HS-27A (cell line): ENCODE results near the gene SLC6A2.

Source experiments
- DNase-seq: peaks from one replicate; pipeline ENCODE4 v3.0.0-alpha.2; 2012; ENCODE audit warnings: low read depth, missing footprints

SLC6A2 gene

DNA sequence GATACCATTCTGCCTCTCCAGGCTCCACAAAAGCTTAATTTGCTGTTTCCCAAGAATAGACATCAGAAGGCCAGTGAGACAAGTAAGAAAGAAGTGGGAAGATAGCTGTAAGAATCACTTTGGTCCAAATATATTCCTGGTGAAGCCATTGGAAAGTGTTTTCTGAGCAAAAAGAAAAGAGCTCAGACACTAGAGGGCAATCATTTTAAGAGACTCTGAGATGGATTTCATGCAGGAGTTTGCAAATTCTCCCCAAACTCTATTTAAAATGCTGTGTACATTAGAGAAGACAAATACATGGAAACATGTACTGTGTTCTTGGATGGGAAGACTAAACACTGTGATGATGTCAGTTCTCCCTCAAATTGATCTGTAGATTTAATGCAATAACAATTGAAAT is 8.0 kb upstream of the SLC6A2 start:
- no peak for DNase-seq

DNA sequence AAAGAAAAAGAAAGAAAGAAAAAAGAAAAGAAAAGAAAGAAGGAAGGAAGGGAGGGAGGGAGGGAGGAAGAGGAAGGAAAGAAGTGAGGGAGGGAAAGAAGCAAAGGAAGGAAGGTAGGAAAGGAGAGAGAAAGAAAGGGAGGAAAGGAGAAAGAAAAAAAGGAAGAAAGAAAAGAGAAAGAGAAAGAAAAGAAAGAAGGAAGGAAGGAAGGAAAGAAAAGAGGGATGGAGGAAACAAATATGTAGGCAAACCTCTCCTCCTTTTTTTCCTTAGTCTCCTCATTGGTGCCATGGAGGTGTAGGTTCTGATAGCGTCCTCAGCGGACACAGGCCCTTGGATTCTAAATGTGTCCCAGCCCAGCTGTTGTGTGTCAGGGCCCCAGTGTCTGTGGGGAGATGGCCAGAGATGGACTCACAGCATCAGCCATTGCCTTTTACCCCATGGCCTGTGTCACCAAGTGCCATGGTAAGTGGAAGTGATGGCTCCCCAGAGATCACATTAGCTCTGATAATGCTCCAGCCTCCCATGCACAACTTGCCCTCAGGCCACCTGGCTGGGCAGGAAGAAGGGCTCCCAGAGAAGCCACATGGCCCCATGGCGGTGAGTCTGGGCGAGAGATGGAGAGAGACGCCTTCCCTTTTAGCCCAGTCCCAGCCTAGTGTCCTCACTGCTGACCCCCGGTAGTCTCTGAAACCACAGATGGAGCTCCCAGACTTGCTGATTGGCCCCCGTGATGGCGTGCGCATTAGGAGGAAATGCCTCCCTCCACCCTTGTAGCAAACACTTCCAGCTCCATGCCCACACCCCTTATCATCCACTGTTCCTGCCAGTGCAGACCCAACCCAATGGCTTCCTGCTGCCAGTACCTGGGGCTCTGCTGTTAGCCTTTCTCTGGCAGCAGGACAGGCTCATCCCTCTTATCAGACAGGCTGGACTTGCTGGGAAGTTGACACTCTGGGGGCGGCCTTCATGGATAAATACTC is 3.7 kb upstream of the SLC6A2 start:
- no peak for DNase-seq

DNA sequence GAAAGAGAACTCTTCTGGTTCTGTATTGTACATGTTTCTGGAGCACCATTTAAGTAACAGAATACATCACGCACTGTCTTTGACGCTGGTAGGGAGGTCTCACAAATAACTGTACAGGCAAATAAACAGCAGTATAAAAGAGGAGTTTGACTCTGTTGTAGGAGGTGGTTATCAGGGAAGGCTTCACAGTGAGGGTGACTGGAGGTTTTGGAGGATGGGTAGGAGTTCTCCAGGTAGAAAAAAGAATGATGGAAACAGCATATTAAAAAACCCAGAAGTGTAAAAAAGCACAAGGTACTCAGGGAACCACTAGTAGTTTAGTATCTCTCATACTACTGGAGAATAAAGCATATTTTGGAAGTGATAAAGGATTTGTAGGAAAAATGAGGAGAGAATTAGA is 2.7 kb upstream of the SLC6A2 start:
- DNase-seq: no peak

DNA sequence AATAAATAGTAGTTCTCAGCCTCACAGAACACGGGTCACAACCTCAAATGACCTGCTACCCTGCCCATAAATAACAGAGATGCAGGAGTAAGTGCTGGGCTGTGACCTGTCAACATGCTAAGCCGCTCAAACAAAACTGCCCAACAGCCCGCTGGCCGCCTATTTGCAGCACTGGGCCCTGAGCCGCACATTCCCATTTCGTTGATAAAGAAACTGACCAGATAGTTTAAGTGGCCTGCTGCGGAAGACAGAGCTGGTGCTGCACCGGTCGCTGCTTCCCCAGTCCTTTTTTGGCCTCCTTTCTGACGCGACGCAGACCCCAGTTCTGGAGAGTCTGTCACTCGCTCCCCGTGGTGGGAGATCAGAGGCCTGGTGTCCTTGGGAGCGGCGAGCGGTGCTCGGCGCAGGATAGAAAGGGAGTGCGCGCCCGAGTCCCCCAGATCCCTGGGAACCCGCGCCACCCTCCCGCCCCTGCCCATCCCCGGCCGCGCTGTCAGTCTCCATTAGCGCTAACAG is 349 bp upstream of the SLC6A2 start:
- DNase-seq: no peak

DNA sequence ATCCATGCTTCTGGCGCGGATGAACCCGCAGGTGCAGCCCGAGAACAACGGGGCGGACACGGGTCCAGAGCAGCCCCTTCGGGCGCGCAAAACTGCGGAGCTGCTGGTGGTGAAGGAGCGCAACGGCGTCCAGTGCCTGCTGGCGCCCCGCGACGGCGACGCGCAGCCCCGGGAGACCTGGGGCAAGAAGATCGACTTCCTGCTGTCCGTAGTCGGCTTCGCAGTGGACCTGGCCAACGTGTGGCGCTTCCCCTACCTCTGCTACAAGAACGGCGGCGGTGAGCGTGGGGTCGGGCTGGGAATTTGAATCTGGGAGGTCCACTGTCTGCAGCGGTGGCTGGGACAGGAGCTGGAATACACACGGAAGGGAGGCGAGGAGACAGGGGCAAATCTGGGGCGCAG is 904 bp downstream of the SLC6A2 start:
- no peak for DNase-seq

DNA sequence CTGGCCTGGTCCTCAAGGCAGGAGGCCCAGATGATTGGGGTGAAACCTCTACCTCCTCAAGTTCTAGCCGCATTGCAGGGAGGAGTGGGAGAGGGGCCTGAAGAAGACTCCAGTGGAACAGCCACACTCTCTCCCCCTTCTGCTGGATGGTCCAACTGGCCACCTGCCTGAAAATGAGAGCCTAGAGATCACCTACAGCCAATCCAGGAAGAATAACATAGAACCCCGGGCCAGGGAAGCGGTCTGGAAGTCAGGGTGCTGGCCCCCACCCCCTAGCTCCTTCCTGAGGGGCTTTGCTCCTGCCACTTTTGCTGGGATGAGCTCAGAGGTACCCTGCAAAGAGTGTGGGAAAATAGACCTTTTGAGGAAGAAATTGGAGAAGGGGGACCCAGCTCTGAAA is 1.8 kb downstream of the SLC6A2 start:
- DNase-seq: no peak

DNA sequence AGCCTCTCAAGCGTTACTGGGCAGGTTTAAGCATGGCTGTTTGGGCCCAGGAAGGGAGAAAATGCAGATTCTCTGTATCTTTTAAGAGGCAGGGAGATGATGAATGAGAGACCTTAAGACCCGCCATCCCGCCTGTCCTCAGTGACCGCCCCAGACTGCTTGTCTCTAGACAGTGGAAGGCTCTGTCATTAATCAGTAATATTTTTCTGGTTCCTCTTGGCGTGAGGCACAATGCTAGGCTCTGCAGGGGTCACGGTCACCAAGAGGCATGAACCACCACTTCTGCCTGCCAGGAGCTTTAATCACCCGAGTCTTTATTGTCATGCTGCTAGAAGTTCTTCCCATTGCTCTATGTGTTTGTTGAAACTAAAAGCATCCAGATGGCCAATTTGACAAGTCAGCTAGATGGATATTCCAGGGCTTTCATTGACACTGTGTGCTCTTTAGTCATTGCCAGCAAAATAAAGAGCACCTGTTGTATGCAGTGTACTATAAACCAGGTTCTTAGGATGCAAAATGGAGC is 3.2 kb downstream of the SLC6A2 start:
- no peak for DNase-seq

DNA sequence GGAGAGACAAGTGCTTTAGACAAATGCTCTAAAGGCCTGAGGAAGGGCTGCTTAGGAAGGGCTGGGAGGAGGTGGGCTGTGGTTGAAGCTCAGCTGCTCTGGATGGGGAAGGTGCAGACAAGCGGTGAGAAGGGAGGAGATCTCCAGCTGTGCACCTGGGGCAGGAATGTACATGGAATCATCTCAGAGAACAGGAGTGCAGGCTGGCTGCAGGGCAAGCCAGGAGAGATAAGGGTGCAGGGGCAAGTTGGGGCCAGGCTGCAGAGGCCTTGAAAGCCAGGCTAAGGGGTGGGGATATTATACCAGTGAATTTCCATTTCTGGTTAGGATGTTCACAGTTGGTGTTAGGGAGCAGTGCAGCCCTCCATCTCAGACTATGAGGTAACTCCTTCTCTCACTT is 4.2 kb downstream of the SLC6A2 start:
- DNase-seq: no peak

DNA sequence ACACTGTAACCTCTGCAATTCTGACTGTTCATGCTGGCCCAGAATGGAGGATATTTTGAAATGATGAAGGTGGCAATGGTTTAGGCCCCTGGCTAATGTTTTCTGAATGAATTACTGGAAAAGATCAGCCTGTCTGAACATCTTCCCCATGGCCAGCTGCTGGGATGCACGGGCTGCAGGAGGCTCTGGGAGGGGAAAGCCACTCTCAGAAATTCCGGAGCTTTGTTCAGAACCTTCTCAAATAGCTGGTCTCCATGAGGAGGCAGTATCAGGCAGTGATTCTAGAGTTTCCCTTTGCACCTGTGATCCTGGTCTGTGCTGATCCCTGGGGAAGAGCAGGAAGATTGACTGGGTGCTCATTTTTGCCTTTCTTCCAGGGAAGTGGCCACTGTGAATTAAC is 5.0 kb downstream of the SLC6A2 start:
- DNase-seq: no peak

DNA sequence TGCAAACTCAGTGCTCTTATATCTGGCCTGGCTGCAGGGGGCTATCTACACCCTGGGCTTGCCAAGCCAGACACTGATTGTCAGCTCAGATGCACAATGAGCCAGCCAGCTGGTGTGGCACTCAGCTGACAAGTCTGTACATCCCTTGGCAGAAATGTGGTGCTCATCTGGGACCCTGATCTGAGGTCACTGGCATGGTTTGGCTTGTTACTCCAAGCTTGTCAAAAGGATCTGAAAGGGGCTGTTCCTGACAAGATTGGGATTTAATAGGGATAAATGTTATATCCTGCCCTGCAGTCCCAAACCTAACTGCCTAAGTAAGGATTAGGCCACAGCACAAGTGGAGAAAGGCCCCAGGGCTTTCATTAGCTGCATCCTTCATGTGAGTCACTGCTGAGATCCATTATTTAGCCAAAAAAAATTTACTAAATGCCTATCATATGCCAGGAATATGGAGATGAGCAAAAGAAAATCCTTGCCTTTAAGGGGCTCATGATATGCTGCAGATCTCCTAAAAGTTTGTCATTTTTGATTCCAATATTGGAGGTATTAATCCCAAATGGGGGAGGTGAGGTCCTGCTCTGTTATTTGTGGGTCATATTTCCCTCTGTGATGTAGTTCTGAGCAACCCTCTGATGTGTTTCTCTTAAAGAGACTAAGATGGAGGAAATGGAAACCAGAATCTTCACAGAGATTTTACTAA is 6.3 kb downstream of the SLC6A2 start:
- no peak for DNase-seq

DNA sequence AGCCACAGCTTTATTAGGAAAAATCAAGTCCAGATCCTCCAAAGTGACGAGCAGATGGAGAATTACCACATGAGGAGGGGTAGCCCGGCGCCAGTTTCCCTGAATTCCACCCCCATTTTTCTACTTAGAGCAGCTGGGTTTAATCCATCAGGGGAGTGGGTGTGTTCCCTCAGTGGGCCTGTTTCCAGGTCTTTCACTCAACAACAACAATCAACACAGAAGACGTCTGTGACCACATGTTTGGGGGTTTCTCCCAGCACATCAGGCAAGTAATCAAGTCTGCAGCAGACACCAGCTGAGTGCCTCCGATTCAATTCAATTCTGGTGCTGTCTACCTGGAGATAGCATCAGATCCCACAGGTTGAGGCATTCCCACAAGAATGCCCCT is 6.8 kb downstream of the SLC6A2 start:
- DNase-seq: no peak

DNA sequence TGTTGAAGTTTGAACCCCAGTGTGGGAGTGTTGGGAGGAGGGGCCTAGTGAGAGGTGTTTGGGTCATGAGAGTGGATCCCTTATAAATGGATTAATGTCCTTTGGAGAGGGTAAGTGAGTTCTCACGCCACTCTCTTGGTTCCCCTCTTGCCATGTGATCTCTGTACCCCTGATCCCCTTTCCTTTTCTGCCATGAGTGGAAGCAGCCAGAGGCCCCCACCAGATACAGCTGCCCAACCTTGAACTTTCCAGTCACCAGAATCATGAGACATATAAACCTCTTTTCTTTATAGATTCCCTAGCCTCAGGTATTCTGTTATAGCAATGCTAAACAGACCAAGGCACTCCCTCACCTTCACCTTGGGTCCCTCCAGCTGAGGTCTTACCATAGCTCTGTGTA is 7.4 kb downstream of the SLC6A2 start:
- no peak for DNase-seq

DNA sequence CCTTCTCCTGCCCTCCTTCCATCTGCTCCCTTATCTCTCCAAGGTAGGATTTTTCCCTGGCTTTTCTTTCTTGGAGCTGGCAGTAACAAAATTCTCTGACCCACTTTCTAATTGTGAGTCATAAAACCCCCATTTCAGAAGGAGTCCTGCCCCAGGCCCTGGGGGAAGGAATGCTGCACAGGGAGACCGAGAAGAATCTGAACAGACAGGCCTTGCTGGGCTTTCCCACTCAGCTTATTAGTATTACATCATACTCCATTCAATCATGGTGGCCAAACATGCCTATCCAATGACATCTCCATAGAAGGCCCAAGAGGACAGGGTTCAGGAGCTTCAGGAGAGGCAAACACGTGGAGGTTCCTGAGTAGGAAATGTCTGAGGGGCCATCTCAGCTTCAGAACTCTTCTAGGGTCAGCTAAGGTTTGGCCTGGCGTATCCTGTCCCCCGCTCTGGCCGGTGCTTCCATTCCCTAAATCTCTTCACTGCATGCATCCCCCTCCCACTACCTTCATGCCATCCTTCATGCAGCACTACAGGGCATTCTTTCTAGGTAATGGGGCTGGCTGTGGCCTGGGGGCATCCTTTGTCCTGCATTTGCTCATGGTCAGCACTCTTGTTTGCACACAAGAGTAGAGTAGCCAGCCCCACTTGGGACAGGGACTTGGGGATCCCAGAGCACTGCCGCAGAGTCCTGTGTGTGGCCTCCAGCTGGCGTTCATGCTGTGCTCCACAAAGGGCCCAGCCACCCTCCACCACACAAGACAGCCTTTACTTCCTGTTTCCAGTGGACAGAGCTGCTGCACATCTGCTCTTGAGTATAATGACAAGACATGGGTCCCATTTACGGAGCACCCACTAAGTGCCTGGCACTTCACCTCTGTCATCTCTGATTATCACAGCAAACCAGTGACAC is 8.2 kb downstream of the SLC6A2 start:
- no peak for DNase-seq

DNA sequence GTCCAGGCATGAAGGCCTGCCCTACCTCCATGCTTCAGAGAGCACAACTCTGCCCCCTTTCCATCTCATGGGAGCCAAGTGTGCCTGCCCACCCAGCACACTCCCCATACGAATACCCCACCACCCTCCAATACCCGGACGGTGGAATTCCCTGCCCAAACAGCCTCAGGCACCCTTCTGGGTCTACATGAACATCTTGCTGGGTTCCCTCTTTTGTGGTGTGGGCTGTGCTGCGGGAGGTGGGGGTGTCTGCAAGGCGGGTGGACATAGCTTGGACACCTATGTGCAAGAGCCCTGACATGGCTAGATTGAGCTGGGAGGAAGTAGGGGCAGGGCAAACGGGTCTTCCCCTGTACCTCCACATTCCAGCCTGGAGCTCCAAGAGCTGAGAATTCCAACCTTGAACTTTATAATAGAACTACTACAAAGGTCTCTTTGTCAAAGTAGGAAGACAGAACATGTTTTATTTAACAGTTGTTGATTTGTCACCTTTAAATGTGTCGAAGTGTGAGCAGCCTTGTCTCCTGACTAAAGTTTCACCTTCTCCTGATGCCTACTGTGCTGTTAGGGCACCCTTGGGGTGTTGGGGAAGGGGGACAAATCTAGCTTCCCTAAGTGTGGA is 9.1 kb downstream of the SLC6A2 start:
- DNase-seq: no peak

DNA sequence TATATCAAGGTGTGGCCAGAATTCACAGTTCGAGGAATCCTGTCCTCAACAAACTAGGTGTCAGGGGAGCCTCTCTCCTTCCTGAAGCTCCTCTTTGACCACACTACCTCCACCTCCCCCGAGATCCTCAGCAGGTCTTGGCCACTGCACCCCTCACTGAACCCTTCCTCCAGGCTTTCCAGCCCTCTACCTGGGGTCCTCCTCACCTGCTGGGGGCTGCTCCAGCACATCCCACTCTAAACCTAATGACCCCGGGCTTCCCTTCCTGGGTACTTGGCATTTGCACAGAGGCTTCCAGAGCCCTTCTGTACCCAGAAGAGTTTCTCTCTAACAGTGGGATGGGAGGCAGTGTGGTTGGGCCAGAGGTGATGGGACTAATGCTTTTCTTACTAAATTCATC is 9.7 kb downstream of the SLC6A2 start:
- no peak for DNase-seq

DNA sequence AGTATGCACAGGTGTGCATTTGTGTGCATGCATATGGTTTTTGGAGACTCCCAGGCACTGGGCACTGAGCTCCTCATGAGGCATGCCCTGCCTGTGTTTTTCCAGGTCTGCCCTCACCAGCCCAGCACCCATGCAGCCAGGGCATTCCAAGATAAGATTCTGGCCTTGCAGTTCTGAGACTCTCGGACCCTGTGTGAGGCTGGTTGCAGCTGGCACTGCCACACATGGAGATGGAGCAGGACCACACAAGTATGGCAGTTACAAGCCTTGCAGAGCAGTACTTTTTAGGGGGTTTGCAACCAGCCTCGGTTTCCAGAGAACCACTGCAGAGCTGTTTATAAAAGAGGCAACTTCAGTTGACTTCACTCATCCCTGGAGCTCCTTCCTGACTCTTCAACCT is 10.2 kb downstream of the SLC6A2 start:
- no peak for DNase-seq

DNA sequence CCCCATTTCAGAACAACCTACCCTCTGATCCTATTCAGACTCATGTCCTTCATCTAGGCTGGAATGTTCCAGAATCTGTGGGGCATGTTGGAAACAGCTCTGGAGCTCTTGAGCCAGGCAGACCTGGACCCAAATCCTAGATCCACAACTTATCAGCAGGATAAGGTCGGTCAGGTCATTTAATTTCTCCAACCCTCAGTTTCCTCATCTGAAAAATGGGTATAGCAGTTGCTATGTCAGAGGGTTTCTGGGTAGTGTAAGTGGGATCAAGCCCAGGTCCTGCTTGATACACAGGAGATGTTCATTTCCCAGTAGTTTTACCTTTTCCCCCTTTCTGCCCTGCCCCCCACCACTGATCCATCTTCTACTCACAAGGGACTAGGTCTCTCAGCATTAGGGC is 12.0 kb downstream of the SLC6A2 start:
- DNase-seq: no peak

DNA sequence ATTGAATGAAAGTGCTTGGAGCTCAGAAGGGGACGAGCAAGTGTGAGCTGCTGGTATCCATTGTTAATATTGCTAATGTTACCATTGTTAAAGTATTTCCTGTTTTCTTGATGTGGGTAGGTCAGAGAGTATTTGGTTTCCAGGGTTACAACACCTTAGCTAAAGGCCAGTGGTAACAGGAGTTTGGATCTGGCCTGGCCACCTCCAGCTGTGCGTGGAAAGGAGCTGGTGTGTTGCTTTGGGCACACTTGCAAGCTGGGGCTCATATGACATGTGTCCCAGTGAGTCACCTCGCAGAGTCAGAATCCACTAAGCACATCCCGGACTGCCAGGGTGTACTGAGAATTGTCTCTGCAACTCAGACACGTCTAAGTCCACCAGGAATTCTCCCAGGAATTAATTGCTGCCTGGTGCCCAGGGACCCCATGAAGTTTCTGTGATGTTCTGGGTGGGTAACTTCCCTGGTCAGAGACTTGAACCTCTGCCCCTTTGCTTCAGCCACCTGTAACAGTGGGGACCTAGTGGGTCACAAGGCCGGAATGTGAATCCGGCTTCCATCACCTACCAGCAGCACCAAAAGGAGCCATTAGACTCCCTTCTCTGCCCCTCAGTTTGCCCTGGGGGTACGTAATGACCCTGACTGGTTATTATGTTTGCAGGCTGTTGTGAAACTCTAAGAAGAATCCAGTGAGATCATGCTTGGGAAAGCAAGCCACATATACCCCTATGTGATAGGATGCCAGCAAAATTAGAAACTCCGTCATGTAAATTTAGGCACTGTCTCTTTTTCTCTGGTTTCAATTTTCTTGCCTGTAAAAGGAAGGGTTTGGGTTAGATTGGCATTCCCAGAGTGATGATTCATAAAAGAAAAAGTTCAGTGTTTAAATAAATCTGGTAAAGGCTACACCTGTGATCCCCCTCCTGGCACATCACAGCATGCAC is 12.8 kb downstream of the SLC6A2 start:
- DNase-seq: no peak

DNA sequence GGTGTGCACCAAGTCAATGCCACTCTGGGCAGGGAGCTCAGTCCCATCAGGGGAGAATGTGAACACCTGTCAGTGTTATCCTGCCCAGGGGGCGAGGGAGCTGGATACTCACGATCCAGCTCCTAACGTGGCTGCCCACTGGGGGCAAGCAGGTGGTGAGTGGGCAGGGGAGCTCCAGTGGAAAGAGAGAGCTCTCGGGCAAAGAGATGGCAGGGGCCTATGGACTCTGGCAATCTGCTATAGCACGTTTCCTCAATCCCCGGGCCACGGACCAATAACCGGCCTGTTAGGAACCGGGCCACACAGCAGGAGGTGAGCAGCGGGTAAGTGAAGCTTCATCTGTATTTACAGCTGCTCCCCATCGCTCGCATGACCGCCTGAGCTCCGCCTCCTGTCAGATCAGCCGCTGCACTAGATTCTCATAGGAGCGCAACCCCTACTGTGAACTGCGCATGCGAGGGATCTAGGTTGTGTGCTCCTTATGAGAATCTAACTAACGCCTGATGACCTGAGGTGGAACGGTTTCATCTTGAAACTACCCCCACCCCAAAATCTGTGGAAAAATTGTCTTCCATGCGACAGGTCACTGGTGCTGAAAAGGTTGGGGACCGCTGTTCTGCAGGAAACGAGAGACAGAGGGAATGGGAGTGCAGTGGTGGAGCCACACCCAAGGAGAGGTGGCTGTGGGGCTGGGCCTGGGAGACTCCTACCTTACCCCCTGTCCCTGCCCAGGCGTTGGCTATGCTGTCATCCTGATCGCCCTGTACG is 15.6 kb downstream of the SLC6A2 start:
- no peak for DNase-seq

DNA sequence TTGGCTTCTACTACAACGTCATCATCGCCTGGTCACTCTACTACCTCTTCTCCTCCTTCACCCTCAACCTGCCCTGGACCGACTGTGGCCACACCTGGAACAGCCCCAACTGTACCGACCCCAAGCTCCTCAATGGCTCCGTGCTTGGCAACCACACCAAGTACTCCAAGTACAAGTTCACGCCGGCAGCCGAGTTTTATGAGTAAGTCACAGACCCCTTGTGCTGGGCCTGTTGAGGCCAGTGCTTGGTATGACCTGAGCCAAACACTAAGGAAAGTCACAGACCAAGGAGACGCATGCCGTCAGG is 16.1 kb downstream of the SLC6A2 start:
- no peak for DNase-seq
